Right renal pelvis (tissue), 4 donors: ENCODE measurements around the gene MSLN. TPM values are rescaled to one million over a fixed set of nuclear protein-coding genes. Genes with fewer than 3 reads are reported as not detected.

ENCODE experiments used
- polyA plus RNA-seq, 4 donors: library from polyadenylated mRNA; unstranded; fragments of 120-200 nt; gene quantifications; one replicate each; pipeline ENCODE4 v1.2.1, GENCODE V29; 2013; ENCODE audit not compliant: insufficient read length in 4 of 4

MSLN gene
- polyA plus RNA-seq, 4 donors = 11.4 to 33.7 (median 22.2) TPM

Other genes with a start within 250 kb of the MSLN start
- gene CAPN15, start 233.0 kb upstream of the MSLN start, polyA plus RNA-seq = 10 to 100 TPM; 23.1 to 35.7 (median 26.3) TPM
- 10 to 100 TPM; 10.5 to 18.4 (median 11.0) TPM for gene PRR35, start 200.3 kb upstream of the MSLN start, polyA plus RNA-seq
- gene NHLRC4, start 193.7 kb upstream of the MSLN start, polyA plus RNA-seq = 1 to 10 TPM; 7.2 to 9.9 (median 8.0) TPM
- gene PIGQ, start 190.8 kb upstream of the MSLN start, polyA plus RNA-seq = 10 to 100 TPM; 54.7 to 75.4 (median 65.0) TPM
- 10 to 100 TPM; 17.1 to 28.6 (median 19.9) TPM for gene RAB40C, start 170.7 kb upstream of the MSLN start, polyA plus RNA-seq
- 1 to 10 TPM; 1.4 to 2.8 (median 1.7) TPM for gene WFIKKN1, start 129.7 kb upstream of the MSLN start, polyA plus RNA-seq
- 10 to 100 TPM; 46.8 to 75.5 (median 51.3) TPM for gene METTL26, start 124.4 kb upstream of the MSLN start, polyA plus RNA-seq
- gene MCRIP2, start 118.9 kb upstream of the MSLN start, polyA plus RNA-seq = 10 to 100 TPM; 15.4 to 28.0 (median 17.3) TPM
- gene WDR90, start 111.4 kb upstream of the MSLN start, polyA plus RNA-seq = 10 to 100 TPM; 28.1 to 49.7 (median 37.7) TPM
- gene RHOT2, start 92.6 kb upstream of the MSLN start, polyA plus RNA-seq = 100 to 1,000 TPM in 1 of 4 donors, 10 to 100 TPM in 3; 70.5 to 111 (median 77.6) TPM
- 1 to 10 TPM in 3 of 4 donors, under 1 TPM in 1; 0.91 to 2.7 (median 1.8) TPM for gene RHBDL1, start 85.1 kb upstream of the MSLN start, polyA plus RNA-seq
- 100 to 1,000 TPM in 3 of 4 donors, 10 to 100 TPM in 1; 93.2 to 138 (median 122) TPM for gene STUB1, start 80.3 kb upstream of the MSLN start, polyA plus RNA-seq
- 10 to 100 TPM; 64.4 to 85.4 (median 66.1) TPM for gene JMJD8, start 76.4 kb upstream of the MSLN start, polyA plus RNA-seq
- gene WDR24, start 70.3 kb upstream of the MSLN start, polyA plus RNA-seq = 10 to 100 TPM in 3 of 4 donors, 1 to 10 TPM in 1; 10.0 to 14.0 (median 10.8) TPM
- 1 to 10 TPM in 3 of 4 donors, under 1 TPM in 1; 0.79 to 1.8 (median 1.2) TPM for gene FBXL16, start 54.9 kb upstream of the MSLN start, polyA plus RNA-seq
- gene METRN, start 45.6 kb upstream of the MSLN start, polyA plus RNA-seq = 10 to 100 TPM in 1 of 4 donors, 1 to 10 TPM in 3; 5.8 to 17.0 (median 9.3) TPM
- gene ANTKMT, start 39.6 kb upstream of the MSLN start, polyA plus RNA-seq = 10 to 100 TPM; 13.5 to 27.8 (median 14.4) TPM
- 1 to 10 TPM; 1.1 to 3.6 (median 1.8) TPM for gene CCDC78, start 34.3 kb upstream of the MSLN start, polyA plus RNA-seq
- 1 to 10 TPM; 3.1 to 7.3 (median 3.2) TPM for gene HAGHL, start 33.6 kb upstream of the MSLN start, polyA plus RNA-seq
- gene CIAO3, start 19.7 kb upstream of the MSLN start, polyA plus RNA-seq = 10 to 100 TPM; 21.0 to 28.5 (median 25.2) TPM
- gene RPUSD1, start 27.6 kb downstream of the MSLN start, polyA plus RNA-seq = 10 to 100 TPM; 10.6 to 21.7 (median 12.0) TPM
- 10 to 100 TPM; 23.3 to 33.3 (median 25.9) TPM for gene CHTF18, start 27.9 kb downstream of the MSLN start, polyA plus RNA-seq
- gene GNG13, start 40.0 kb downstream of the MSLN start, polyA plus RNA-seq = under 1 TPM in 3 of 4 donors, not detected in 1; 0.18 to 0.37 (median 0.36) TPM
- gene LMF1, start 210.2 kb downstream of the MSLN start, polyA plus RNA-seq = 10 to 100 TPM; 14.2 to 19.9 (median 16.9) TPM
- 1 to 10 TPM; 2.6 to 5.7 (median 4.0) TPM for gene SOX8, start 221.0 kb downstream of the MSLN start, polyA plus RNA-seq